ENCODE results near the gene RCN1.
"Not testable (repeated sequence)": the region's sequence is repeated elsewhere in the genome, so short reads cannot be mapped to it uniquely, and the experiment has no call there.

The RCN1 gene

DNA sequence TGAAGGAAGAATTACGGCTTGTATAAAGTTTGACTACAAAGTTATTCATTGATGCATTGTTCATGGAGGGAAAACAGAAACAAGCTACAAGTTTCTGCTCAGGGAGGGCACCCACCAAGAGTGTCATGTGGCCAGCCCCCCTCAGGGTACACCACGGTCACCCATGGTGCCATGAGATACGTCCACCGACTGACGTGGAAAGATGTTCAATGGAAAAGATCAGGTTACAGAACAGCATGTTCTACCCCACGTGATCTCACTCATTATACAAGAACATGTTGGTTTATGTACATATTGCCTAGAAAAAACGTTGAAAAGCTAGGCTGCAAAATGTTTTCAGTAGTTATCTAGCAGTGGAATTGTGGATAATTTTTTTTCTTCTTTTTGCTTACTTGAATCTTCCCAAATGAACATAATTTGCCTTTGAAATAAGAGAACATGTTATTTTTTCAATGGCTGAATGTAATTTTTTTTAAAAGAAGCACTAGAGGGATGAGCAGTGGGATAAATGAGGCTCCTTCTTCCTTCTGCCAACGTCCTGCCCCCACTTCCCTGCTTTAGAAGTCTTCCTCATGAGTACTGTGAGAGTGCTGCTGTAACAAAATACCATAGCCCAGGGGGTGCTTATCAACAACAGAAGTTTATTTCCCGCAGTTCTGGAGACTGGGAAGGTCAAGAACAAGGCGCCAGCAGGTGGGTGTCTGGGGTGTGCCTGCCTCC is 22.5 kb downstream of the RCN1 start:
- Mint-ChIP-seq H3K9me3 (no peaks in the 10 kb centered on the region), H3K4me3 (no peak overlapping the region), H3K27ac (no peak overlapping the region), H3K27me3 (peaks cover 2% of the 10 kb centered on the region), H3K36me3 (ENCODE audit: low read depth) (no peaks in the 10 kb centered on the region), H3K4me1 (peaks cover 1% of the 10 kb centered on the region)
- DNase-seq, result no peak
- no peak for ATAC-seq

DNA sequence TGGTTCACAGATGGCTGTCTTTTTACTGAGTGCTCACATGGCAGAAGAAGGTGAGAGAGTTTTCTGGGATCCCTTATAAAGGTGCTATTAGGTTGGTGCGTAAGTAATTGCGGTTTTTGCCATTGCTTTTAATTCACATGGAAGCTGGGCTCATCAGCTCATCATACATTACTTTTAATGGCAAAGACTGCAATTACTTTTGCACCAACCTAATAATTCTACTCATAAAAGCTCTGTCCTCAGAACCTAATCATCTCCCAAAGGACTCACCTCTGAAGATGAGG is 23.0 kb downstream of the RCN1 start:
- ATAC-seq, result no peak
- no peak for DNase-seq
- H3K27ac Mint-ChIP-seq, result no peak overlapping the region
- H3K4me1 Mint-ChIP-seq, result peaks cover 2% of the 10 kb centered on the region
- no peaks in the 10 kb centered on the region for H3K9me3 Mint-ChIP-seq
- no peaks in the 10 kb centered on the region for H3K36me3 Mint-ChIP-seq (ENCODE audit: low read depth)
- no peak overlapping the region for H3K4me3 Mint-ChIP-seq
- H3K27me3 Mint-ChIP-seq, result peaks cover 2% of the 10 kb centered on the region

GRCh38 chr11:32115446-32115845 is 24.6 kb downstream of the RCN1 start:
- H3K9me3 Mint-ChIP-seq, result peaks cover 6% of the 10 kb centered on the region

GRCh38 chr11:32116668-32117067 is 25.8 kb downstream of the RCN1 start:
- no peak for ATAC-seq
- H3K27ac Mint-ChIP-seq, result no peak overlapping the region
- H3K4me3 Mint-ChIP-seq, result no peak overlapping the region
- H3K36me3 Mint-ChIP-seq (ENCODE audit: low read depth), result no peaks in the 10 kb centered on the region
- H3K4me1 Mint-ChIP-seq, result peaks cover 13% of the 10 kb centered on the region
- no peak for DNase-seq
- peaks cover 4% of the 10 kb centered on the region for H3K27me3 Mint-ChIP-seq
- peaks cover 6% of the 10 kb centered on the region for H3K9me3 Mint-ChIP-seq

More at GRCh38 chr11:32115446-32115845, 24.6 kb downstream of the RCN1 start:
- H3K36me3 Mint-ChIP-seq (ENCODE audit: low read depth), result no peaks in the 10 kb centered on the region
- H3K4me3 Mint-ChIP-seq, result no peak overlapping the region
- ATAC-seq (no peak), DNase-seq (no peak)
- no peak overlapping the region for H3K27ac Mint-ChIP-seq
- peaks cover 3% of the 10 kb centered on the region for H3K4me1 Mint-ChIP-seq
- peaks cover 4% of the 10 kb centered on the region for H3K27me3 Mint-ChIP-seq

DNA sequence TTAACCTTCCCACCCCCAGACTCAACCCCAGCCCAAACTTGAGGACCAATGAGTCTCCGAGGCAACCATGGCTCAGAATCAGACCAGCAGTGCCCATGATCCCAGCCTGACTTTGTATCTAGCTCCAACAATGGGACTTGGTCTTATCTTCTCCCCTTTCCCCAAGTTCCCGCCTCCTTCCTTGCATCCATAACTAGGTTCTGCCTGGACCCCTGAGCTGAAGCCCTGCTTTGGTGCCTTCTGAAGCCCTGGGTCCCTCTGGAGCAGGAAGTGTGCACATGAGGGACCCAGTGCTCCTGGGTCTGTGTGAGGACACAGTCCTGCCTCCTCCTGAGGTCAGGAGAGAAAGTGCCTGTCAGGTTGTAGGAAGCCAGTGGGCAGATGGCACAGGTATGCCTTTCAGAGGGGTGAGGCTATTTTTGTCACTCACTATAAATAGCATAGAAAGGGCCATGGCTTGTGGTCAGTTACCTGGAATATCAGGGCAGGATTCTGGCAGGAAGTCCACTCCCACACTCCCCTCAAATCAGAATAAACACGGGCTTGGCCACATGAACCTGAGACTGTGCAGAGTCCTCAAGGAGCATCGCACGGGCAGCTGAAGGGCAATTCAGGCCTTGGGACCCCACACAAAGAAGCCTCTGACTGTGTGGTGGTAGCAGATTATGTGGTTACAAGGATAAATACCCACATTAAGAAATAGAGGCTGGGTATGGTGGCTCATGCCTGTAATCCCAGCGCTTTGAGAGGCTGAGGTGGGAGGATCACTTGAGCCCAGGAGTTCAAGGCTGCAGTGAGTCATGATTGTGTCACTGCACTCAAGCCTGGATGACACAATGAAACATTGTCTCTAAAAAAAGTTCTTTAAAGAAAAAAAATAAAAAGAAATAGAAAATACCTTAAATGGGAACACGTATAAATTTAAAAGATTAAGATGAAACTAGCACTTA is 27.4 kb downstream of the RCN1 start:
- Mint-ChIP-seq H3K9me3 (peaks cover 6% of the 10 kb centered on the region), H3K27ac (no peak overlapping the region), H3K4me1 (peaks cover 25% of the 10 kb centered on the region), H3K4me3 (no peak overlapping the region), H3K36me3 (ENCODE audit: low read depth) (no peaks in the 10 kb centered on the region), H3K27me3 (peaks cover 15% of the 10 kb centered on the region)
- ATAC-seq (peak; percentile 26), DNase-seq (no peak)

DNA sequence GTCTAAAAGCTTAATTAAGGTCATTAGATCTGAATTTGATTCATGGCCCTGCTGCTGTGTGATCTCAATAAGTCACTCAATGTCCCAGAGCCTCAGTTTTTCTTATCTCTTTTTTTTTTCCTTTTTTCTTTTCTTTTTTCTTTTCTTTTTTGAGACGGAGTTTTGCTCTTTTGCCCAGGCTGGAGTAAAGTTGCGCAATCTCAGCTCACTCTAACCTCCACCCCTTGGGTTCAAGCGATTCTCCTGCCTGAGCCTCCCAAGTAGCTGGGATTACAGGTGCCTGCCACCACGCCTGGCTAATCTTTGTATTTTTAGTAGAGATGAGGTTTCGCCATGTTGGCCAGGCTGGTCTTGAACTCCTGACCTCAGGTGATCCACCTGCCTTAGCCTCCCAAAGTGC is 28.3 kb downstream of the RCN1 start:
- not testable (repeated sequence) for H3K27ac Mint-ChIP-seq; ATAC-seq; H3K9me3 Mint-ChIP-seq; DNase-seq; H3K36me3 Mint-ChIP-seq (ENCODE audit: low read depth); H3K4me3 Mint-ChIP-seq
- Mint-ChIP-seq H3K4me1 (peaks cover 25% of the 10 kb centered on the region), H3K27me3 (peaks cover 14% of the 10 kb centered on the region)

- Mint-ChIP-seq H3K36me3 (ENCODE audit: low read depth) (no peaks in the 10 kb centered on the region), H3K4me1 (peaks cover 25% of the 10 kb centered on the region), H3K27me3 (peaks cover 21% of the 10 kb centered on the region), H3K9me3 (peaks cover 8% of the 10 kb centered on the region), H3K27ac (no peak overlapping the region), H3K4me3 (no peak overlapping the region)
- ATAC-seq, result peak; percentile 74
- peak; percentile 7 for DNase-seq
Observed at GRCh38 chr11:32121012-32121411, 30.1 kb downstream of the RCN1 start.

- Mint-ChIP-seq H3K36me3 (ENCODE audit: low read depth) (no peaks in the 10 kb centered on the region), H3K27me3 (peaks cover 28% of the 10 kb centered on the region), H3K4me1 (peaks cover 25% of the 10 kb centered on the region), H3K9me3 (peaks cover 12% of the 10 kb centered on the region), H3K4me3 (no peak overlapping the region), H3K27ac (no peak overlapping the region)
- no peak for ATAC-seq
- DNase-seq, result no peak
Observed at GRCh38 chr11:32122200-32122599, 31.3 kb downstream of the RCN1 start.

DNA sequence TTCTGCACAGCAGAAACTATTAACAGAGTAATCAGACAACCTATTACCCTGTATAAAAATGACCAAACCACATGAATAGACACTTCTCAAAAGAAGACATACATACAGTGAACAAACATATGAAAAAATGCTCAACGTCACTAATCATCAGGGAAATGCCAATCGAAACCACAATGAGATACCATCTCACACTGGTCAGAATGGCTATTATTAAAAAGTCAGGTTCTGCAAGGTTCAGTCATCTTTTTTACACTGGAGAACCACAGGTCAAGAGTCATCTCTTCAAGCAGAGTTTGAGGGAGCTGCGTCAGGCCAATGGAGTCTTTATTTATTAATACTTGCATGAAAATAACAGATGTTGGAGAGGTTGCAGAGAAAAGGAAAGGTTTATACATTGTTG is 40.4 kb downstream of the RCN1 start:
- Mint-ChIP-seq H3K4me1 (no peaks in the 10 kb centered on the region), H3K27ac (no peak overlapping the region)
- ATAC-seq, result no peak

GRCh38 chr11:32136657-32137056 is 45.8 kb downstream of the RCN1 start:
- H3K4me1 Mint-ChIP-seq, result no peaks in the 10 kb centered on the region
- no peak overlapping the region for H3K4me3 Mint-ChIP-seq
- no peaks in the 10 kb centered on the region for H3K9me3 Mint-ChIP-seq
- H3K27ac Mint-ChIP-seq, result no peak overlapping the region
- ATAC-seq (no peak), DNase-seq (no peak)
- H3K27me3 Mint-ChIP-seq, result no peaks in the 10 kb centered on the region
- H3K36me3 Mint-ChIP-seq (ENCODE audit: low read depth), result no peaks in the 10 kb centered on the region

More for the DNA sequence above, 40.4 kb downstream of the RCN1 start:
- Mint-ChIP-seq H3K9me3 (peaks cover 9% of the 10 kb centered on the region), H3K36me3 (ENCODE audit: low read depth) (no peaks in the 10 kb centered on the region), H3K4me3 (no peak overlapping the region), H3K27me3 (peaks cover 20% of the 10 kb centered on the region)
- no peak for DNase-seq

- Mint-ChIP-seq H3K27ac (no peak overlapping the region), H3K9me3 (no peaks in the 10 kb centered on the region), H3K4me1 (peaks cover 3% of the 10 kb centered on the region), H3K27me3 (no peaks in the 10 kb centered on the region), H3K4me3 (no peak overlapping the region), H3K36me3 (ENCODE audit: low read depth) (no peaks in the 10 kb centered on the region)
- ATAC-seq (no peak), DNase-seq (no peak)
Observed at GRCh38 chr11:32137263-32137662, 46.4 kb downstream of the RCN1 start.

- H3K4me1 Mint-ChIP-seq, result peaks cover 6% of the 10 kb centered on the region
- H3K9me3 Mint-ChIP-seq, result no peaks in the 10 kb centered on the region
Observed at GRCh38 chr11:32137869-32138268, 47.0 kb downstream of the RCN1 start.

GRCh38 chr11:32138902-32139301 is 48.0 kb downstream of the RCN1 start:
- no peaks in the 10 kb centered on the region for H3K36me3 Mint-ChIP-seq (ENCODE audit: low read depth)
- DNase-seq (no peak), ATAC-seq (no peak)
- H3K4me3 Mint-ChIP-seq, result no peak overlapping the region
- H3K9me3 Mint-ChIP-seq, result no peaks in the 10 kb centered on the region
- H3K4me1 Mint-ChIP-seq, result peaks cover 7% of the 10 kb centered on the region
- no peaks in the 10 kb centered on the region for H3K27me3 Mint-ChIP-seq
- H3K27ac Mint-ChIP-seq, result no peak overlapping the region

More at GRCh38 chr11:32137869-32138268, 47.0 kb downstream of the RCN1 start:
- Mint-ChIP-seq H3K4me3 (no peak overlapping the region), H3K27ac (no peak overlapping the region), H3K27me3 (no peaks in the 10 kb centered on the region), H3K36me3 (ENCODE audit: low read depth) (no peaks in the 10 kb centered on the region)
- DNase-seq (no peak), ATAC-seq (no peak)

DNA sequence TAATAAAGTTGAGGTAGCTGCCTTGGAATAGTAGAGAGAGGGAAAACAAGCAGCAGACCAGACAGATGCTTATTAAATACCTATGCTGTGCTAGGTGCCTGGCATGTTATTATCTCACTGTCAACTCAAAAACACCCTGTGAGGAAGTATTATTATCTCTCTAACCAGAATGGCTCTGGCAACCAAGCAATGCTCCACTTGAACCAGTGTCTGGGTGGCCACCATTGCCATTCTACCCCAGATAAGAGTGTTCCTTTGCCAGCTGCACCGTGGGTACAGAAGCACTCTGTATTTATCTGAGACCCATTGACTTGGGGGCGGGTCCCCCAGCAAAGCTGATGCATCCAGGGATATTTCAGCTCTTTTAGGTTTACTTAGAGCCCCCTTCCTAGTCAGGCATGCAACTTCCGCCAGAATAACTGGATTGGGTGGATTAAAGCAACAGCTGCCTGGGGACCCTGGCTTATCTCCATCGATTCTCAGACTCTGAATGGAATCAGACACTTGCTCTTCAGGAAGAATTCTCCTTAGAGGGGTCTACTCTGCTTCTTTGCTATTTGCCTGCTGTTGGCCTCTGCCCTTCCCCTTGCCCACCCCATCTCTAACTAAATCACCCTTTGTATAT is 49.1 kb downstream of the RCN1 start:
- Mint-ChIP-seq H3K4me1 (peaks cover 7% of the 10 kb centered on the region), H3K27me3 (no peaks in the 10 kb centered on the region), H3K36me3 (ENCODE audit: low read depth) (no peaks in the 10 kb centered on the region), H3K4me3 (no peak overlapping the region), H3K27ac (no peak overlapping the region), H3K9me3 (no peaks in the 10 kb centered on the region)
- no peak for DNase-seq
- no peak for ATAC-seq
